ENCODE results near the gene HADH. TPM values are rescaled to one million over a fixed set of nuclear protein-coding genes. Genes with fewer than 3 reads are reported as not detected.

Gene HADH
- total RNA-seq, 1 donor from 2014 or later = 42.8 TPM

Other genes starting within 250 kb of the HADH start
- gene SGMS2, start 165.0 kb upstream of the HADH start, total RNA-seq = 0.50 and 1.0 TPM in 2 replicates
- 0.80 and 1.5 TPM in 2 replicates for gene CYP2U1, start 58.3 kb upstream of the HADH start, total RNA-seq
- 74.0 and 77.0 TPM in 2 replicates for gene LEF1, start 179.0 kb downstream of the HADH start, total RNA-seq